Stimulated activated CD4-positive, alpha-beta T cell treated with anti-CD3 and anti-CD28 coated beads, Interleukin-12 subunit alpha, Interleukin-12 subunit beta, amount 100 ng/mL, for 24 hours (primary cell): ENCODE data around the gene ABHD4.
"Not testable (repeated sequence)": the region's sequence is repeated elsewhere in the genome, so short reads cannot be mapped to it uniquely, and the experiment has no call there.

ENCODE experiments used
- DNase-seq, 2 experiments: peaks; one replicate each; pipeline ENCODE4 v3.0.0-alpha.2; 2020; ENCODE audit warnings: low read depth in 2 of 2

The ABHD4 gene

GRCh38 chr14:22589096-22589839 is 8.8 kb upstream of the ABHD4 start, which contains the start of gene DAD1:
TSS of gene DAD1 (minus strand) at chr14:22589224. CDS start at chr14:22589157, 67 bp downstream.
- DNase-seq = peak; percentile 98 to 99

- no peak for DNase-seq
These were observed 4.9 kb upstream of the ABHD4 start for GRCh38 chr14:22593189-22593588.

GRCh38 chr14:22593601-22594000 is 4.5 kb upstream of the ABHD4 start:
- DNase-seq = no peak

DNA sequence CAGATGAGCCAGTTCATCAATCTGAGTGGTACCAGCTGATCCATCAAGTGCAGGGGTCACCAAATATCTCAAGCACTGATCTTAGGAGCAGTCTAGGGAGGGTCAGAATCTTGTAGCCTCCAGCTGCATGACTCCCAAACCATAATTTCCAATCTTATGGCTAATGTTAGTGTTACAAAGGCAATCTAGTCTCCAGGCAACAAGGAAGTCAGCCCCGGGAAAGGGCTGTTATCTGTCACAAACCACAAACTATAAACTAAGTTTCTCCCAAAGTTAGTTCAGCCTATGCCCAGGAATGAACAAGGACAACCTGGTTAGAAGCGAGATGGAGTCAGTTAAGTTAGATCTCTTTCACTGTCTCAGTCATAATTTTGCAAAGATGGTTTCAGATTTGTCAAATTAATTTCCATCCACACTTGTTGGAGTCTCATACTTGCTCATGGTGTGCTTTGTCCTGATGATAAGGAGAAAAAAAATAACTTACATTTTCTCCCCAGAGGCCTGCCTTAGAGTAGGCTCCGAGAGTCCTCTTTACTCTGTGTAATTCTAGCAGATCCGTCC is 3.9 kb upstream of the ABHD4 start:
- no peak for DNase-seq

- DNase-seq = no peak
These were observed 1.7 kb upstream of the ABHD4 start for GRCh38 chr14:22596354-22596879.

GRCh38 chr14:22597265-22597664 is 835 bp upstream of the ABHD4 start:
- DNase-seq = no peak

DNA sequence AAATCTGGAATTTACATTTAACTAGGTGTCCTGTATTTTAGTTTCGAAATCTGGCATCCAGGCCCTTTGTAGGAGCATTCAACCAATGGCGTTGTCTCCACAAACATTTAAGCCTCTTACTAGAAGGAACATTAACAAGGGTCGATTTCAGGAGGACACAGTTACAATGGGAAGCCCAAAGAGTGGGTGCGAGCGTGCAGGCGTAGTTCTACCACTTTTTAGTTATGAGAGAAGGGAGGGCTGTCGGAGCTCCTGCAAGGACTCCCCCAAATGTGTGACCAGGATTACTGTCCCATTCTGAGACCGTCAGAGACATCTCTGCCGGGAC is 365 bp upstream of the ABHD4 start:
- DNase-seq = no peak

GRCh38 chr14:22598896-22599244 is 770 bp downstream of the ABHD4 start:
- DNase-seq = no peak

- DNase-seq = no peak
These were observed 1.2 kb downstream of the ABHD4 start for GRCh38 chr14:22599349-22599748.

DNA sequence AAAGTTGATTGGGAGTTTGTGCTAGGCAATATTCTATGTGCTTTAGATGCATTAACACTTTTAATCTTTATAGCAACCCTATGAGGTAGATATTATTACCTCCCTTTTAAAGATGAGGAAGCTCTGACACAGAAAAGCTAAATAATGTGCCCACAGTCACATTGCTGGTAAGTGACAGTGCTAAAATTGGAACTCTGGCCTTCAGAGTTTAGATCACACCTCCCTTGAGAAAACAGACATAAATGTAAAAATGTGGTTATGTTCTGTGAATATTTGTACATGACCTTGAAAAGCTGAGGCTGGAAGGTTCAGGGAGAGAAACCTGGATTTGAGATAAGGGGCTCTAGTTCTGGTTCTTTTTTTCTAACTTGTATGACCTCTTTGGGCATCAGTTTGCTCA is 1.9 kb downstream of the ABHD4 start:
- no peak for DNase-seq

- DNase-seq = no peak
These were observed 3.4 kb downstream of the ABHD4 start for GRCh38 chr14:22601456-22601855.

DNA sequence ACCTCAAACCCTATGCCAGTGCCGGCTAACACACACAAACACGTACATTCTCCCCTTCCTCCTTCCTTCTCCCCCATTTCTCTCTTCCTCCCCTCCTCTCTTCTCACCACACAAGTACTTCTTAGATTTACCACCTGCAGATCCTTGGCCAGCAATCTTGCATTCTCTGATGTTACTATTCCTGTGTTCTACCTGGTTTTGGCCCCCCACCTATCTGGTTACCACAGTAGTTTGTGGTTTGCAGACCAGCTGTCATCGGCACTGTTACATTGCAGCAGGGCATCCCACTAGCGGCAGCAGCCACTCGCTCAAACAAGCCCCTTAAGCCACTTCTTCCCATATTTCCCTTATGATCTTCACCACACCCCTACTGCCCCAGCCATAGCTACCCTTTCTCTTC is 3.9 kb downstream of the ABHD4 start:
- no peak for DNase-seq

DNA sequence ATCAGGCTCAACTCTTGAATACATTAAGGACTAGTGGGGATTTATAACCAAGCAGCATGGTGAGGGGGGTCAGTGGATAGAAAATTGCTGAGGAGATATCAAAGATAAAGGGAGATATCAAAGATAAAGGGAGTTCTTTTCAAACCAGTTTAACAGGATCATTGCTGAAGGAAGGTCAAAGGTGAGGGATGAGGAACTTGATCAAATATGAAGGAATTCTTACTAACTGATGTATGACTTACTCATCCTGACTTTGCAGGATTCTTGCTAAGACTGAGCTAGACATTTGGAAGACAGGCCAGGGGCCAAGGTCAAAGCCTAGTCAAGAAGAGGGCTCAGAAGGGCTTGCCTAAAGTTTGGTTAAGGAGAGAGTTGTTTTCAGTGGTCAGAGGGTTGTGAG is 4.8 kb downstream of the ABHD4 start:
- no peak for DNase-seq

DNA sequence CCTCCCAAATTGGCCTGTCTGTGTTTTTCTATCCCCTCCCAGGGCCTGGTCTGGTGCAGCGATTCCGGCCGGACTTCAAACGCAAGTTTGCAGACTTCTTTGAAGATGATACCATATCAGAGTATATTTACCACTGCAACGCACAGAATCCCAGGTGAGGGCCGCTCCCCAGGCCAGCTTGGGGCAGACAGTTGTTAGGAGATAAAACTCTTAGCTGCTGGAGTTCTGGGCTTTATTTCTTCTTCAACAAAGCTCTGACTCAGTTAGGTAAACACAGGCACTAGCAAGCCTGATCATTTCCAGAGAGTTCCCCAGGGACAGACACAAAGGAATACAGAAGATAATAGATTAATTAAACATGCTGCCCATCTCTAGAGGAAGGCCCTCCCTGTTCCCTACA is 8.3 kb downstream of the ABHD4 start:
- no peak for DNase-seq

GRCh38 chr14:22607291-22607690 is 9.2 kb downstream of the ABHD4 start:
- DNase-seq = no peak

- no peak for DNase-seq
These were observed 12.8 kb downstream of the ABHD4 start for GRCh38 chr14:22610931-22611330.

DNA sequence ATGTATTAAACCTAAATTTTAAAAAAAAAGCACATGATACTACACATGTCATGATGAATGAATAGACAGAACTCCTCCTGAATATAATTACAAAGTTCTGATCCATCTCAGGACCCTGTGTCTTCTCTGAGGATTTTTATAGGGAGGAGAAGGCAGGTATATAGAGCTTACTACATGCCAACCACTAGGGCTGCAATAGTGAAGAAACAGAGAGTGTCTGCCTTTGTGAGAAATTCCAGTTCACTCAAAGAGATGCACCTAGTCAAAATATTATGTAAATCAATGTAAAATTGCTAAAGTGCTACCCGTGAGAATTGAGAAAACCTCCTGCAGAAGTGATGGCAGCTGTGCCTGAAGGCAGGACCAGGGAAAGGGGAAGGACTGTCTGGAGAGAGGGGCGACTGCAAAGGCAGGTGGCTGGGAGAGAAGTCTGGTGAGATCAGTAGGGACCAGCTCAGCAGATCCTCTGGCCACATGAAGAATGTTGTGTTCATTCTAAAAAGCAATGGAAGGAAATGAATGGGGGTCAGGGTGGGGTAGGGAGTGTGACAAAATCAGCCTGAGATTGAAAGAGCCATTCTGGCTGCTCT is 15.1 kb downstream of the ABHD4 start:
- DNase-seq = no peak

DNA sequence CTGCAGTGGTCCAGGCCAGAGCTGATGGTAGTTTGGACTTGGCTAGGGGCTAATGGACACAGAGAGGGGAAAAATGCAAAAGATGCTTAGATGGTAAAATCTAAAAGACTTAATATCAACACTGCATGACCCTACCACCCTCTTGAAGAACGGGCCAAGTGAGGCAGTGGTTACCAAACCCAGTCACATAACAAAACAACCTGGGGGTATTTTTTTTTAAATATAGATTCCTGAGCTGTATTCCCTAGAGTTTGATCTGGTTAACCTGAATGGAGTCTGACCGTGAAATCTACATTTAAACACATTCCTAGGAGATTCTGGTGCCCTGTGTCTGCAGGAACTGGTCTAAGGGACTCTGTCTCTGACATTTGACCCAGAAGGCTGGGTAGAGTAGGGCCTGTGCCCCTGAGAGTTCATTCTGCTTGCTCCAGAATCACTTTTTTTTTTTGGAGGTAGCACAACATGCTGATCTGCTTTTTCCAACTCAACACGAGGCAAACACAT is 15.7 kb downstream of the ABHD4 start:
- DNase-seq = no peak

GRCh38 chr14:22614240-22614799 is 16.2 kb downstream of the ABHD4 start:
- no peak for DNase-seq

DNA sequence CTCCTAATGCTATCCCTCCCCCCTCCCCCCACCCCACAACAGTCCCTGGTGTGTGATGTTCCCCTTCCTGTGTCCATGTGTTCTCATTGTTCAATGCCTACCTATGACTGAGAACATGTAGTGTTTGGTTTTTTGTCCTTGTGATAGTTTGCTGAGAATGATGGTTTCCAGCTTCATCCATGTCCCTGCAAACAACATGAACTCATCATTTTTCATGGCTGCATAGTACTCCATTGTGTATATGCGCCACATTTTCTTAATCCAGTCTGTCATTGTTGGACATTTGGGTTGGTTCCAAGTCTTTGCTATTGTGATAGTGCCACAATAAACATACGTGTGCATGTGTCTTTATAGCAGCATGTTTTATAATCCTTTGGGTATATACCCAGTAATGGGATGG is 17.7 kb downstream of the ABHD4 start:
- not testable (repeated sequence) for DNase-seq

GRCh38 chr14:22622255-22622654 is 24.2 kb downstream of the ABHD4 start:
- no peak for DNase-seq

DNA sequence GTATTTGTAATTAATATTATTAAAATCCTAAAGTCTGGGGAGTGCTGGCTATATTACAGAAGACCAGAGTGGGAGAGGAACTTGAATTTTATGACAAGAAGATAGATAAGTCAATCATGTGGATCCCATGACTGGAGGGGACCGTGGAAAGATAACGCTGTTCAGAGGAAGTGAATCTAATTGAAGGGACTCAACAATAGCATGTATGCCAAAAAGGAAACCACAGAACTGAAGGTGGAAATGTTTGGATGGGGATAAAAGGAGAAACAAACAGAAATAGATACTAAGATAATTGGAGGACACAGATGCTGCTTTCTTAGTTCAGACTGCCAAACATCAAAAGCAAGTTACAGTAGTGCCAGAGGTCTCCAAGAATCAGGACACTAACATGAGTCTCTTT is 24.9 kb downstream of the ABHD4 start:
- no peak for DNase-seq

GRCh38 chr14:22626590-22626989 is 28.5 kb downstream of the ABHD4 start:
- DNase-seq = no peak
